ENCODE data around the gene UBE2D3. TPM values are rescaled to one million over a fixed set of nuclear protein-coding genes. Genes with fewer than 3 reads are reported as not detected.

Gene UBE2D3
- total RNA-seq, 2 donors from 2014 or later, result 413 to 496 TPM

- Mint-ChIP-seq H3K9me3 (no peaks in the 10 kb centered on the region), H3K36me3 (peaks cover 0 to 11% of the 10 kb centered on the region in 2 donors), H3K27ac (no peak overlapping the region)
- no peak for DNase-seq (ENCODE audit: low spot score in 2 of 2)
- no peak for ATAC-seq
Measured at GRCh38 chr4:102751941-102752340, 75.4 kb downstream of the UBE2D3 start.

Other genes starting within 250 kb of the UBE2D3 start
- 10 to 100 TPM; 12.3 to 20.6 TPM for gene MANBA, start 66.6 kb downstream of the UBE2D3 start, total RNA-seq
- 10 to 100 TPM; 32.2 to 33.8 TPM for gene CISD2, start 41.4 kb upstream of the UBE2D3 start, total RNA-seq
- 1 to 10 TPM; 1.4 to 1.8 TPM for gene SLC9B1, start 192.2 kb upstream of the UBE2D3 start, total RNA-seq
- 10 to 100 TPM; 19.0 to 28.8 TPM for gene SLC9B2, start 249.2 kb upstream of the UBE2D3 start, total RNA-seq